Measurements from ENCODE around the gene MYH11.
"Not testable (repeated sequence)": the region's sequence is repeated elsewhere in the genome, so short reads cannot be mapped to it uniquely, and the experiment has no call there.

MYH11 gene

GRCh38 chr16:15830832-15831451 lies 25.9 kb downstream of the MYH11 start:
- DNase-seq (ENCODE audit: low read depth in 1 of 2, low spot score in 1 of 2) = no peak
- in situ Hi-C loops (cut with HindIII; ENCODE audit: low pct_unique_long_range_greater_than_20kb, low sequenced_read_pairs) = no loop called here
- TF ChIP-seq JUND (IDR thresholded peaks at IDR 0.05; ENCODE audit: low read depth) = no peak

- TF ChIP-seq JUND (IDR thresholded peaks at IDR 0.05; ENCODE audit: low read depth) = no peak
- in situ Hi-C loops (cut with HindIII; ENCODE audit: low pct_unique_long_range_greater_than_20kb, low sequenced_read_pairs) = no loop called here
- no peak for DNase-seq (ENCODE audit: low read depth in 1 of 2, low spot score in 1 of 2)
These were observed 27.4 kb downstream of the MYH11 start for GRCh38 chr16:15829460-15829859.

GRCh38 chr16:15827709-15828343 lies 29.0 kb downstream of the MYH11 start:
- TF ChIP-seq JUND (IDR thresholded peaks at IDR 0.05; ENCODE audit: low read depth) = no peak
- no peak for DNase-seq (ENCODE audit: low read depth in 1 of 2, low spot score in 1 of 2)
- in situ Hi-C loops (cut with HindIII; ENCODE audit: low pct_unique_long_range_greater_than_20kb, low sequenced_read_pairs) = no loop called here

- in situ Hi-C loops (cut with HindIII; ENCODE audit: low pct_unique_long_range_greater_than_20kb, low sequenced_read_pairs) = no loop called here
- no peak for DNase-seq (ENCODE audit: low read depth in 1 of 2, low spot score in 1 of 2)
- TF ChIP-seq JUND (IDR thresholded peaks at IDR 0.05; ENCODE audit: low read depth) = no peak
These were observed 29.5 kb downstream of the MYH11 start for GRCh38 chr16:15827299-15827698.

- in situ Hi-C loops (cut with HindIII; ENCODE audit: low pct_unique_long_range_greater_than_20kb, low sequenced_read_pairs) = no loop called here
- no peak for DNase-seq (ENCODE audit: low read depth in 1 of 2, low spot score in 1 of 2)
- no peak for TF ChIP-seq JUND (IDR thresholded peaks at IDR 0.05; ENCODE audit: low read depth)
These were observed 31.0 kb downstream of the MYH11 start for GRCh38 chr16:15825750-15826305.

- DNase-seq (ENCODE audit: low read depth in 1 of 2, low spot score in 1 of 2) = no peak
- no peak for TF ChIP-seq JUND (IDR thresholded peaks at IDR 0.05; ENCODE audit: low read depth)
- in situ Hi-C loops (cut with HindIII; ENCODE audit: low pct_unique_long_range_greater_than_20kb, low sequenced_read_pairs) = no loop called here
These were observed 33.9 kb downstream of the MYH11 start for GRCh38 chr16:15822957-15823356.

GRCh38 chr16:15820837-15821236 lies 36.0 kb downstream of the MYH11 start:
- TF ChIP-seq JUND (IDR thresholded peaks at IDR 0.05; ENCODE audit: low read depth) = no peak
- DNase-seq (ENCODE audit: low read depth in 1 of 2, low spot score in 1 of 2) = no peak
- in situ Hi-C loops (cut with HindIII; ENCODE audit: low pct_unique_long_range_greater_than_20kb, low sequenced_read_pairs) = no loop called here

GRCh38 chr16:15819046-15819445 lies 37.8 kb downstream of the MYH11 start:
- DNase-seq (ENCODE audit: low read depth in 1 of 2, low spot score in 1 of 2) = no peak
- in situ Hi-C loops (cut with HindIII; ENCODE audit: low pct_unique_long_range_greater_than_20kb, low sequenced_read_pairs) = no loop called here
- no peak for TF ChIP-seq JUND (IDR thresholded peaks at IDR 0.05; ENCODE audit: low read depth)

GRCh38 chr16:15817446-15817845 lies 39.4 kb downstream of the MYH11 start:
- in situ Hi-C loops (cut with HindIII; ENCODE audit: low pct_unique_long_range_greater_than_20kb, low sequenced_read_pairs) = no loop called here
- no peak for TF ChIP-seq JUND (IDR thresholded peaks at IDR 0.05; ENCODE audit: low read depth)
- DNase-seq (ENCODE audit: low read depth in 1 of 2, low spot score in 1 of 2) = no peak

GRCh38 chr16:15816228-15816627 lies 40.6 kb downstream of the MYH11 start:
- DNase-seq (ENCODE audit: low read depth in 1 of 2, low spot score in 1 of 2) = no peak
- in situ Hi-C loops (cut with HindIII; ENCODE audit: low pct_unique_long_range_greater_than_20kb, low sequenced_read_pairs) = no loop called here
- TF ChIP-seq JUND (IDR thresholded peaks at IDR 0.05; ENCODE audit: low read depth) = no peak

- in situ Hi-C loops (cut with HindIII; ENCODE audit: low pct_unique_long_range_greater_than_20kb, low sequenced_read_pairs); DNase-seq (ENCODE audit: low read depth in 1 of 2, low spot score in 1 of 2): not testable (repeated sequence)
These were observed 44.5 kb downstream of the MYH11 start for GRCh38 chr16:15812401-15812750.

- no peak for TF ChIP-seq JUND (IDR thresholded peaks at IDR 0.05; ENCODE audit: low read depth)
- in situ Hi-C loops (cut with HindIII; ENCODE audit: low pct_unique_long_range_greater_than_20kb, low sequenced_read_pairs) = no loop called here
- DNase-seq (ENCODE audit: low read depth in 1 of 2, low spot score in 1 of 2) = peak in 1 of 2 experiments; percentile 63
These were observed 45.1 kb downstream of the MYH11 start for GRCh38 chr16:15811481-15812400.

GRCh38 chr16:15810949-15811348 lies 45.9 kb downstream of the MYH11 start:
- no peak for TF ChIP-seq JUND (IDR thresholded peaks at IDR 0.05; ENCODE audit: low read depth)
- DNase-seq (ENCODE audit: low read depth in 1 of 2, low spot score in 1 of 2) = no peak
- in situ Hi-C loops (cut with HindIII; ENCODE audit: low pct_unique_long_range_greater_than_20kb, low sequenced_read_pairs) = no loop called here

All from T47D (cell line).